GM12873 (cell line): ENCODE measurements around the gene LAMB4.

Experiments
- CTCF ChIP-seq: IDR thresholded peaks from 2 replicates; pipeline ENCODE4 v1.5.1; 2012; ENCODE audit warnings: low read depth, mild to moderate bottlenecking, moderate library complexity, low read length, control low read depth; ENCODE audit not compliant: insufficient read depth; ENCODE audit errors: missing control alignments

LAMB4 gene

DNA sequence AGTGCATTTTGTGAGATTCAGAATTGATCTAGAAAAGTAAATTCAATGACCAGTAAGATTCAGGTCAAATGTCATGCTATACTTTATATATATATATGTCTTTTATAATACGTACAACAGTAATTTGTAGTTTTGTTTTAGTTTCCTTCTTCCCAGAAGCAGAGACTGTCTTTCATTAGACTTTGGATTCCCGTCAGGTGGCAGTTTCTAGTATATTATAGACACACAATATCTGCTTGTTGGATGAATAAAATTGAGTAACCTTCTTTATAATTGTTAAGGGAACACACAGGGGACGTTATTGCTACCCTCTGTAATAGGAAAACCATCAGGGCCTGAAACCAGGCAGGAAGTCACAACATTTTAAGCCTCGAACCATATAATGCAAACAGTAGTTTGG is 121.9 kb downstream of the LAMB4 start:
- no peak for TF ChIP-seq CTCF

- TF ChIP-seq CTCF = no peak
Measured at GRCh38 chr7:108007762-108008161, 122.4 kb downstream of the LAMB4 start.

DNA sequence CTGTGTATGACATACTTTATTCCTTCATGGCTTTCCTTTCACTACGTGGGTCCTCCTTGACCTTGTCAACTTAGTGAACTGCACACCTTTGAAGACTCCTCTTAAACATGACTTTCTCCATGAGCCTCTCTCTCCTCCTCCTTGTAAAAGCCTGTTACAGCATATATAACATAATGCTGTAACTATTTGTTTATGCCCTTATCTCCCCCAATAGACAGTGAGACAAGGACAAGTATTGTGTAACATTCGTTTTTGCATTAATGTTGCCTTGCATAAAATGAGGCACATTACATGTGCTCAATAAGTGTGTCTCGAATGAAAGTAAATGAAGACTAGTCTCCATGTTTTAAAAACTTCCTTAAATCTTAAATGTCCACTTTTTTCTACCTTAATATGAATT is 122.9 kb downstream of the LAMB4 start:
- TF ChIP-seq CTCF = no peak

DNA sequence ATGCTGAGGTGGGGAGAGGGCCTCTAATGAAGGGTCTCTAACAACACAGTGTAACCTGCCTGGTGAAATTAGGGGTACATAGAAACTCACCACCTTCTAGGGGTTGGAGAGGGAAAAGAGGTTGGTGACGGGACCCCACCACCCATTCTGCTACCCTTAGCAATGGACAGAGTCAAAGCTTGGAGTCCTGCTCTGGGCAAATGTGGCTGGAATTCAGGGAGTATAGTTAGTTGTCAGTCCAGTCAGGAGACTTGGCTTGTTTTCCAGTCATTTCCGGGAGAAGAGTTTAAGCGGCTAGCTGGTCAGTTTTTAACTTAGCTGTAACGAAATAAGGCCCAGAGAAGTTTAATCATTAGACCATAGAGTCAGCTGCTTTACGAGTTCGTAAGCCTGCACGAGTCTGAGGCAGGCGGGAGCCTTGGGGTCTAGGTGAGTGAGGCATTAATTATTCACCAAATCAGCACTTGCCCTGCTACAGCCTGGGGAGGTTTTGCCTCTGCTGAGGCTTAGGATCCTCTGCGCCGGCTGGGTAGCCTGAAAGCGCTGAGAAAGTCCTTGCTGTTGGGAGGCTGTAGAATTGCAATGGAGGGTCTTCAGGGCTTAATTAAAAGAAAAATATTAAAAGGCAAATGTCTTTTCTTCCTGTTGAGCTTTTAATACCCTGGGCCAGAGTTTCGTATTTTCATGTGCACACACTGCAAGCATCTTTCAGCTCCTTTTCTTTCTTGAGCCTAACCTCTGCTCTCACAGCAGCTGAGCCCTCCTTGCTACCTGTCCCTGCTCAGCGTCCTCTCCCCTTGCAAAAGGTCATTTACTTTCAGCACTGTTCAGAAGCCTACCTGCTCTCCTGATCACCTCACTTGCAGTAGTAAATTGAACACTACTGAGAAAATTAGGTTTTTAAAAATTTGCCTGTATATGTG is 125.7 kb downstream of the LAMB4 start:
- TF ChIP-seq CTCF = no peak

DNA sequence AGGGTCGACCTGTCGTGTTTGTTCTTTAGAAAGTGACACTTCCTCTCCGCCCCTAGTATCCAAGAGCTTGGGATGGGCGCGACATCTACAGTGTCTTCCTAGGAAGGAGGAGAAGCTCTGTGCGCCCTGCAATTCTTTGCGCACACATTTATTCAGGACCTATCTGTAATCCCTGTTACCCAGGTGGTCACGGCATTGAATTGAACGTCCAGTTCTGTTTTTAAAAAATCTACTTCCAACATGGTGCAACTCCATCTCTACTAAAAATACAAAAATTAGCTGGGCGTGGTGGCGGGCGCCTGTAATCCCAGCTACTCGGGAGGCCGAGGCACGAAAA is 126.6 kb downstream of the LAMB4 start:
- no peak for TF ChIP-seq CTCF

GRCh38 chr7:108002726-108003598 is 127.2 kb downstream of the LAMB4 start, which contains the start of gene LAMB1:
Gene LAMB1 (minus strand): TSS chr7:108003161. CDS start chr7:108002885, 276 bp downstream.
- TF ChIP-seq CTCF = no peak
